GM21619 (cell line): ENCODE measurements around the gene CACNA1B.
"Not testable (repeated sequence)": the region's sequence is repeated elsewhere in the genome, so short reads cannot be mapped to it uniquely, and the experiment has no call there.

Source experiments
- ATAC-seq: cut with Tn5 transposase; IDR thresholded peaks from one replicate; pipeline ENCODE4 v1.9.1; 2021; ENCODE audit not compliant: unreplicated experiment

Gene CACNA1B

GRCh38 chr9:138111607-138112006, 234.0 kb downstream of the CACNA1B start:
- no peak for ATAC-seq

GRCh38 chr9:138112090-138112748, 234.6 kb downstream of the CACNA1B start:
- no peak for ATAC-seq

GRCh38 chr9:138112791-138113600, 235.4 kb downstream of the CACNA1B start:
- ATAC-seq: no peak

- ATAC-seq: not testable (repeated sequence)
These were observed 236.2 kb downstream of the CACNA1B start for GRCh38 chr9:138113701-138114325.

- ATAC-seq: no peak
These were observed 237.1 kb downstream of the CACNA1B start for GRCh38 chr9:138114501-138115245.

GRCh38 chr9:138115506-138115905, 237.9 kb downstream of the CACNA1B start:
- no peak for ATAC-seq

GRCh38 chr9:138116521-138116920, 238.9 kb downstream of the CACNA1B start:
- ATAC-seq: no peak

GRCh38 chr9:138117101-138117750, 239.6 kb downstream of the CACNA1B start:
- ATAC-seq: no peak

- no peak for ATAC-seq
These were observed 240.3 kb downstream of the CACNA1B start for GRCh38 chr9:138117836-138118235.

- ATAC-seq: no peak
These were observed 241.1 kb downstream of the CACNA1B start for GRCh38 chr9:138118601-138119071.

GRCh38 chr9:138119202-138120027, 241.8 kb downstream of the CACNA1B start:
- ATAC-seq: no peak

- no peak for ATAC-seq
These were observed 242.5 kb downstream of the CACNA1B start for GRCh38 chr9:138120072-138120471.

GRCh38 chr9:138120511-138121437, 243.2 kb downstream of the CACNA1B start:
- no peak for ATAC-seq

GRCh38 chr9:138121438-138122050, 244.0 kb downstream of the CACNA1B start:
- no peak for ATAC-seq

- ATAC-seq: no peak
These were observed 244.6 kb downstream of the CACNA1B start for GRCh38 chr9:138122201-138122600.

- no peak for ATAC-seq
These were observed 245.1 kb downstream of the CACNA1B start for GRCh38 chr9:138122676-138123075.

GRCh38 chr9:138123086-138123485, 245.5 kb downstream of the CACNA1B start:
- ATAC-seq: no peak
